GM12872 (cell line): ENCODE measurements around the gene ING5.

Source experiments
- CTCF ChIP-seq: IDR thresholded peaks from 3 replicates; pipeline ENCODE4 v1.5.1; 2011; ENCODE audit warnings: low read depth, mild to moderate bottlenecking, low read length, moderate library complexity; ENCODE audit not compliant: insufficient read depth

Gene ING5

GRCh38 chr2:241729868-241730267 lies 28.0 kb downstream of the ING5 start:
- TF ChIP-seq CTCF: no peak

- no peak for TF ChIP-seq CTCF
Measured at GRCh38 chr2:241730671-241731293, 28.9 kb downstream of the ING5 start.

GRCh38 chr2:241732513-241733186 lies 30.8 kb downstream of the ING5 start:
- peak; percentile 49 for TF ChIP-seq CTCF

- TF ChIP-seq CTCF: no peak
Measured at GRCh38 chr2:241733391-241734207, 31.8 kb downstream of the ING5 start.

- TF ChIP-seq CTCF: peak; percentile 35; the same call in 1 of the 3 replicates
Measured at GRCh38 chr2:241734208-241734466, 32.3 kb downstream of the ING5 start.

GRCh38 chr2:241734467-241735208 lies 32.8 kb downstream of the ING5 start, which contains the start of gene D2HGDH:
Gene D2HGDH, plus strand, starts transcription at chr2:241734630. Its CDS starts 595 bp downstream, at chr2:241735225.
- TF ChIP-seq CTCF: no peak

- no peak for TF ChIP-seq CTCF
Measured at GRCh38 chr2:241736111-241736510, 34.3 kb downstream of the ING5 start.
